Loucy (cell line): ENCODE measurements around the gene ZNF581.

Experiments used
- H2AFZ ChIP-seq: fragments of 200-600 bp; sonication (generic); 2 replicates; pipeline ENCODE4 v1.6.0; 2016; ENCODE audit warnings: antibody characterized with exemption, mild to moderate bottlenecking, low read length, moderate library complexity
- H3F3A ChIP-seq: fragments of 200-600 bp; 2 replicates; pipeline ENCODE4 v1.6.0; 2016; ENCODE audit warnings: antibody characterized with exemption, low read depth, mild to moderate bottlenecking
- H3K27me3 ChIP-seq: fragments of 200-600 bp; sonication (generic); 2 replicates; pipeline ENCODE4 v1.6.1; 2014; ENCODE audit warnings: low read length, mild to moderate bottlenecking; ENCODE audit not compliant: insufficient read depth, poor library complexity, severe bottlenecking
- H3K36me3 ChIP-seq: fragments of 200-600 bp; sonication (generic); 2 replicates; pipeline ENCODE4 v1.6.1; 2016; ENCODE audit warnings: low read length; ENCODE audit not compliant: insufficient read depth
- H3K4me1 ChIP-seq: fragments of 200-600 bp; sonication (generic); 2 replicates; pipeline ENCODE4 v1.5.1; 2014; ENCODE audit warnings: low read length, mild to moderate bottlenecking; ENCODE audit not compliant: insufficient read depth, poor library complexity, severe bottlenecking
- H3K4me2 ChIP-seq: fragments of 200-600 bp; sonication (generic); 2 replicates; pipeline ENCODE4 v1.6.0; 2014; ENCODE audit warnings: antibody characterized with exemption, low read length, low read depth, mild to moderate bottlenecking; ENCODE audit not compliant: poor library complexity, severe bottlenecking
- H3K4me3 ChIP-seq: fragments of 200-600 bp; sonication (generic); 2 replicates; pipeline ENCODE4 v1.5.1; 2014; ENCODE audit warnings: low read length, mild to moderate bottlenecking, mixed read lengths; ENCODE audit not compliant: poor library complexity, severe bottlenecking
- H3K79me2 ChIP-seq: fragments of 200-600 bp; sonication (generic); 2 replicates; pipeline ENCODE4 v1.6.1; 2014; ENCODE audit warnings: low read length; ENCODE audit not compliant: insufficient read depth
- H3K9ac ChIP-seq: fragments of 200-600 bp; sonication (generic); 2 replicates; pipeline ENCODE4 v1.6.0; 2014; ENCODE audit warnings: mild to moderate bottlenecking, low read depth, low read length, moderate library complexity; ENCODE audit not compliant: poor library complexity, severe bottlenecking
- H3K9me2 ChIP-seq: fragments of 200-600 bp; sonication (generic); replicated peaks from 2 replicates; pipeline ENCODE4 v1.6.1; 2016; ENCODE audit warnings: low read depth, low read length, mixed read lengths
- H3K9me3 ChIP-seq: fragments of 200-600 bp; sonication (generic); 2 replicates; pipeline ENCODE4 v1.6.1; 2014; ENCODE audit warnings: mild to moderate bottlenecking, antibody characterized with exemption, low read length, low read depth; ENCODE audit not compliant: insufficient read depth
- H4K20me1 ChIP-seq: fragments of 200-600 bp; sonication (generic); 2 replicates; pipeline ENCODE4 v1.6.0; 2014; ENCODE audit warnings: antibody characterized with exemption, low read length, mild to moderate bottlenecking; ENCODE audit not compliant: insufficient read depth, poor library complexity, severe bottlenecking
- CTCF ChIP-seq: fragments of 200-600 bp; sonication (generic); conservative IDR thresholded peaks from 2 replicates; pipeline ENCODE4 v1.5.1; 2014; ENCODE audit warnings: mild to moderate bottlenecking, antibody characterized with exemption, low read length
- EZH2phosphoT487 ChIP-seq: fragments of 200-600 bp; IDR thresholded peaks from 2 replicates; pipeline ENCODE4 v1.6.1; 2018; ENCODE audit warnings: antibody characterized with exemption, mild to moderate bottlenecking, moderate library complexity, borderline replicate concordance

Gene ZNF581

DNA sequence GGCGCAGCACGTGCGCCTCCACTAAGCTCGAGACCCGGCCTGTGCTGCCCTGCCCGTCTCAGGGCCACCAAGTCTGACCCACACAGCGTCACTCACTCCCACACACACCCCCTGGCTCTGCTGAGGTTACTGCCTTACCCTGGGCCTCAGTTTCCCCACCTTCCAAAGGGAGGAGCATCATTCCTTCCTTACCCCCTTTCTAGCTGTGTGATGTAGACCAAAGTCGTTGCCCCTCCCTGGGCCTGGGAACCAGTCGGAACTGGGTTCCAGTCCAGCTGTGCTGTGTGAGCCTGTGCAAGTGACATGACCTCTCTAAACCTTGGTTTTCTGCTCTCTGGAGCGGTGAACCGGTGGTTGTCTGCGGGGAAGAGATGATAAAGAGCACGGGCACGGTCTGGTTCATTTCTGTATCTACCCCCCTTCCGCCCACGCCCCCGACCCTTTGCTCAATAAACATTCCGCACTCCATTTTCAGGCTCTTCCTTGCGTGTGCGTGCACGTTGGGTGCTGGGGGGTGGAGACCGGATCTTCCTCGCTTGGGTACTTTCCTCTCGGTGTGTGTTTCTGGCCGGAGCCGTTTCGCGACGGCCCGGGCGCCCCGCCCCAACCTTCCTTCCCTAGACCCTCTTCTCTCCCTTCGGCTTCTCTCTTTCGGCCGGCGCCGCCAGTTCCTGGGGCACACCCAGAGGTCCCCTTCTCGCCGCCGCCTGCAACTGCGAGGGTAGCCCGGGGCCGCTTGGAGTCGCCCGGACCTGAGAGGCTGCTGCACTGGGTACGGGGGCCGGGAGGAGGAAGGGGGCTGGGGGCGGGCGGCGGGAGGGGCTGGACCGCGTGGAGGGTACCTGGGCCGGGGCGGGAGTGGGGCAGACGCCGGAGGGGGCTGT, at the start of gene ZNF581:
TSS of gene ZNF581 (plus strand) at position 647 of the 884 bp plus-strand sequence. CDS start 923 bp downstream, outside the sequence.
- H3K4me1 ChIP-seq = peaks cover 36% of the 10 kb centered on the region
- TF ChIP-seq CTCF = no peak
- no peak for TF ChIP-seq EZH2phosphoT487
- peaks cover 66% of the 10 kb centered on the region for H3K79me2 ChIP-seq

DNA sequence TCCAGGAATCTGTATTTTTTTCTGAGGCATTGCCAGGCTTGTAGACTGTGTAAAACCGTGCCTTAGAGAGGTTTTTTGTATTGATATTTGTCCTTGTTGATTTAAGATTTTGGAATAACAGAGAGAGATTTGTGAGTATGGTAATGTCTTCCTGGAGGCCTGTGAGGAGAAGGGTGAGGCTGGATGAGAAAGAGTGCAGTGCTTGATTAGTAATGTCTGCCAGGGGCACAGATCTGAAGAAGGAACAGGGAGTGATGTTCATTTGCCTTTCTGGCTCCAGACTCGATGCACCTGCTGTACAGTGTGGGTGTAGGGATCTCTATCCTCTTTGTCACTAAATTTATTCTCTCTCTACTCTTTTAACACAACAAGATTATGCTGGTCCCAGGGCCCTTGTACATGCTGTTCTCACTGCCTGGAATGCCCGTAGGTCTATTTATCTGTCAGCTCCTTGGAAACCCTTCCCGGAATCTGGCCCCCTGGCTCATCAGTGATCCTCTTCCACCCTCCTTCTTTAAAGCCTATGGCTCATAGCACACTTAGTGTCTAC, 48.4 kb upstream of the ZNF581 start:
- H4K20me1 ChIP-seq = peaks cover 6% of the 10 kb centered on the region
- H3K9me3 ChIP-seq = no peaks in the 10 kb centered on the region
- no peaks in the 10 kb centered on the region for H3F3A ChIP-seq
- H3K4me1 ChIP-seq = peaks cover 9% of the 10 kb centered on the region
- H3K4me2 ChIP-seq = no peak overlapping the region
- H3K79me2 ChIP-seq = peaks cover 8% of the 10 kb centered on the region; the same call in 1 of the 2 replicates
- H3K27me3 ChIP-seq = no peaks in the 10 kb centered on the region
- no peak overlapping the region for H3K4me3 ChIP-seq
- H3K9me2 ChIP-seq = no peaks in the 10 kb centered on the region
- TF ChIP-seq EZH2phosphoT487 (no peak), CTCF (no peak)
- H3K36me3 ChIP-seq = no peaks in the 10 kb centered on the region
- no peak overlapping the region for H3K9ac ChIP-seq
- H2AFZ ChIP-seq = no peak overlapping the region

More for the DNA sequence above, at the start of gene ZNF581:
- H4K20me1 ChIP-seq = peaks cover 4% of the 10 kb centered on the region
- H3K9me2 ChIP-seq = no peaks in the 10 kb centered on the region
- H3K9me3 ChIP-seq = no peaks in the 10 kb centered on the region
- no peak within 1 kb of the TSS for H2AFZ ChIP-seq
- H3K4me2 ChIP-seq = peak within 1 kb of the TSS; percentile 100
- no peaks in the 10 kb centered on the region; the same call in 1 of the 2 replicates for H3K36me3 ChIP-seq
- H3K27me3 ChIP-seq = no peaks in the 10 kb centered on the region
- peak within 1 kb of the TSS; percentile 85 for H3K9ac ChIP-seq
- no peaks in the 10 kb centered on the region for H3F3A ChIP-seq
- H3K4me3 ChIP-seq = peak within 1 kb of the TSS; percentile 96

DNA sequence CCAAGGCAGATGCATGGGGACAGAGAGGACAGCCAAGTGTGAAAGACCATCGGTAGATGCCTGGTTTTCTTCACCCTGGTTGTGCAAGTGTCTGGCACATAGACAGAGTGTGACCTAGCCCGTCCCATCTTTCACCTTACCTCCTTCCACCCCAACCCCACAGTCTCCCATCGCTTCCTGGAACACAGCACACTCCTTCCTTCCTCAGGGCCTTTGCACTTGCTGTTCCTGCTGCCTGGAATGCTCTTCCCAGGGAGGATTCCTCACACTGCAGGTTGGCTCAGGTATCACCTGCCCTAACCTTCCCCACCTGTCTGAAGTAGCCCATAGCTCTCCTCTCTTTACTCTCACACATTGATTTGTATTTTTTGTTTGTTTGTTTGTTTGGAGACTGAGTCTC, 47.1 kb upstream of the ZNF581 start:
- H2AFZ ChIP-seq = no peak overlapping the region
- TF ChIP-seq CTCF (no peak), EZH2phosphoT487 (no peak)
- H4K20me1 ChIP-seq = peaks cover 6% of the 10 kb centered on the region
- no peak overlapping the region for H3K9ac ChIP-seq
- no peaks in the 10 kb centered on the region for H3K9me3 ChIP-seq
- peaks cover 15% of the 10 kb centered on the region for H3K79me2 ChIP-seq
- no peaks in the 10 kb centered on the region for H3F3A ChIP-seq
- H3K4me1 ChIP-seq = peaks cover 16% of the 10 kb centered on the region
- no peak overlapping the region for H3K4me2 ChIP-seq
- no peaks in the 10 kb centered on the region for H3K36me3 ChIP-seq
- no peaks in the 10 kb centered on the region for H3K27me3 ChIP-seq
- H3K4me3 ChIP-seq = no peak overlapping the region
- H3K9me2 ChIP-seq = no peaks in the 10 kb centered on the region
